GM23338 (cell line): ENCODE measurements around the gene KRTAP12-2. TPM values are rescaled to one million over a fixed set of nuclear protein-coding genes. Genes with fewer than 3 reads are reported as not detected.

ENCODE experiments used
- ATAC-seq: fragments of 200-7000 bp; cut with Tn5 transposase; 3 replicates; pipeline ENCODE4 v1.9.1; 2020
- DNase-seq: peaks from one replicate; pipeline ENCODE4 v3.0.0-alpha.2; 2015; ENCODE audit warnings: low spot score
- H2AFZ ChIP-seq: fragments of 200-600 bp; sonication (generic); 2 replicates; pipeline ENCODE4 v1.8.0; 2016; ENCODE audit warnings: antibody characterized with exemption, mild to moderate bottlenecking, moderate library complexity
- H3F3A ChIP-seq: fragments of 200-600 bp; sonication (generic); replicated peaks from 2 replicates; pipeline ENCODE4 v1.8.0; 2017; ENCODE audit warnings: antibody characterized with exemption, mixed run types, low read depth
- H3K27ac ChIP-seq: fragments of 200-600 bp; sonication (generic); 2 replicates; pipeline ENCODE4 v1.6.1; 2016; ENCODE audit warnings: low read depth
- H3K27me3 ChIP-seq: fragments of 200-600 bp; sonication (generic); 2 replicates; pipeline ENCODE4 v1.8.0; 2016; ENCODE audit warnings: mild to moderate bottlenecking, mixed run types, moderate library complexity; ENCODE audit not compliant: insufficient read depth
- H3K36me3 ChIP-seq: fragments of 200-600 bp; sonication (generic); 2 replicates; pipeline ENCODE4 v1.8.0; 2016; ENCODE audit warnings: mild to moderate bottlenecking; ENCODE audit not compliant: insufficient read depth
- H3K4me1 ChIP-seq: fragments of 200-600 bp; sonication (generic); 2 replicates; pipeline ENCODE4 v1.8.0; 2016; ENCODE audit warnings: mild to moderate bottlenecking, moderate library complexity; ENCODE audit not compliant: insufficient read depth
- H3K4me2 ChIP-seq: fragments of 200-600 bp; sonication (generic); 2 replicates; pipeline ENCODE4 v1.7.1; 2017; ENCODE audit warnings: mixed run types
- H3K4me3 ChIP-seq: fragments of 200-600 bp; sonication (generic); 2 replicates; pipeline ENCODE4 v1.6.1; 2016; ENCODE audit warnings: mixed run types
- H3K79me2 ChIP-seq: fragments of 200-600 bp; sonication (generic); replicated peaks from 2 replicates; pipeline ENCODE4 v1.8.0; 2017; ENCODE audit warnings: mild to moderate bottlenecking; ENCODE audit not compliant: insufficient read depth
- H3K9me2 ChIP-seq: fragments of 200-600 bp; sonication (generic); 2 replicates; pipeline ENCODE4 v1.8.0; 2017; ENCODE audit not compliant: insufficient read depth
- H4K20me1 ChIP-seq: fragments of 200-600 bp; sonication (generic); replicated peaks from 2 replicates; pipeline ENCODE4 v1.8.0; 2017; ENCODE audit warnings: mild to moderate bottlenecking; ENCODE audit not compliant: insufficient read depth
- H3K27ac Mint-ChIP-seq: 2 replicates; pipeline ENCODE4 v1.8.0; 2020; ENCODE audit warnings: inconsistent platforms, mild to moderate bottlenecking, moderate library complexity, mixed read lengths
- H3K27me3 Mint-ChIP-seq: 3 replicates; pipeline ENCODE4 v1.8.0; 2022; ENCODE audit warnings: low read depth, mild to moderate bottlenecking, moderate library complexity, mixed read lengths, inconsistent platforms; ENCODE audit not compliant: insufficient read depth, poor library complexity
- H3K36me3 Mint-ChIP-seq: 3 replicates; pipeline ENCODE4 v1.8.0; 2021; ENCODE audit warnings: low read depth, mild to moderate bottlenecking, inconsistent platforms, moderate library complexity, mixed read lengths
- H3K4me1 Mint-ChIP-seq: 3 replicates; pipeline ENCODE4 v1.8.0; 2020; ENCODE audit warnings: mild to moderate bottlenecking, inconsistent platforms, mixed read lengths
- H3K4me3 Mint-ChIP-seq: 3 replicates; pipeline ENCODE4 v1.8.0; 2021; ENCODE audit warnings: moderate library complexity, mild to moderate bottlenecking, inconsistent platforms, mixed read lengths
- H3K9me3 Mint-ChIP-seq: 3 replicates; pipeline ENCODE4 v1.8.0; 2020; ENCODE audit warnings: moderate library complexity, mild to moderate bottlenecking, inconsistent platforms, mixed read lengths
- CREB1 ChIP-seq: fragments of 250-450 bp; sonication (Bioruptor Pico); IDR thresholded peaks from 2 replicates; pipeline ENCODE4 v1.5.0; 2020; ENCODE audit warnings: low read depth, mild to moderate bottlenecking, moderate library complexity
- ETS1 ChIP-seq: IDR thresholded peaks from 2 replicates; pipeline ENCODE4 v1.6.1; 2016; ENCODE audit warnings: antibody characterized with exemption
- EZH2phosphoT487 ChIP-seq: fragments of 200-600 bp; sonication (generic); IDR thresholded peaks from one replicate; pipeline ENCODE4 v1.8.1; 2018; ENCODE audit warnings: antibody characterized with exemption; ENCODE audit not compliant: unreplicated experiment
- JUNB ChIP-seq: IDR thresholded peaks from one replicate; pipeline ENCODE4 v1.6.1; 2016; ENCODE audit warnings: antibody characterized with exemption; ENCODE audit not compliant: unreplicated experiment
- POLR2AphosphoS5 ChIP-seq: IDR thresholded peaks from 2 replicates; pipeline ENCODE4 v1.6.1; 2016; ENCODE audit warnings: antibody characterized with exemption, low read depth
- STAT1 ChIP-seq: IDR thresholded peaks from one replicate; pipeline ENCODE4 v1.6.1; 2016; ENCODE audit warnings: antibody characterized with exemption; ENCODE audit not compliant: unreplicated experiment
- ZNF331 ChIP-seq: fragments of 250-450 bp; sonication (Bioruptor Pico); IDR thresholded peaks from 2 replicates; pipeline ENCODE4 v1.5.0; 2020; ENCODE audit warnings: low read depth, mild to moderate bottlenecking, moderate library complexity
- polyA plus RNA-seq: library from polyadenylated mRNA; unstranded; fragments of >200 nt; fragmentation: Nextera tagmentation; extraction: Ambion mirVana; gene quantifications from 2 replicates; pipeline ENCODE4 v1.2.1, GENCODE V29; 2016
- total RNA-seq: library from RNA; depleted of rRNA; stranded (reverse); fragments of >200 nt; shearing (Covaris generic); gene quantifications from 2 replicates; pipeline ENCODE4 v1.2.3, GENCODE V29; 2014
- TF ChIP-seq, protein P1 (sequence below): fragments of 250-450 bp; sonication (Bioruptor Pico); IDR thresholded peaks from 2 replicates; pipeline ENCODE4 v1.5.0; 2020; ENCODE audit warnings: mild to moderate bottlenecking, moderate library complexity

KRTAP12-2 gene
- total and polyA plus RNA-seq, 2 experiments from 2014 or later: not detected

GRCh38 chr21:44713846-44714245, 47.1 kb upstream of the KRTAP12-2 start:
- Histone ChIP-seq H3K4me2 (no peak overlapping the region), H3K9me2 (0 out of 2 replicates have a peak, but pooled peaks cover 3% of the 10 kb centered on the region), H3F3A (peaks cover 16% of the 10 kb centered on the region), H2AFZ (no peak overlapping the region), H3K27ac (no peak overlapping the region), H3K79me2 (no peaks in the 10 kb centered on the region), H4K20me1 (no peaks in the 10 kb centered on the region), H3K27me3 (peaks cover 64% of the 10 kb centered on the region), H3K4me3 (no peak overlapping the region), H3K4me1 (peaks cover 56% of the 10 kb centered on the region), H3K36me3 (no peaks in the 10 kb centered on the region)
- no peak for DNase-seq
- Mint-ChIP-seq H3K4me1 (peaks cover 53% of the 10 kb centered on the region), H3K4me3 (no peak overlapping the region), H3K27me3 (peaks cover 58% of the 10 kb centered on the region), H3K9me3 (no peaks in the 10 kb centered on the region), H3K27ac (no peak overlapping the region), H3K36me3 (no peaks in the 10 kb centered on the region)
- no peak for TF ChIP-seq ZNF331
- no peak for ATAC-seq

GRCh38 chr21:44713130-44713529, 46.4 kb upstream of the KRTAP12-2 start:
- DNase-seq (no peak), ATAC-seq (no peak)
- Histone ChIP-seq H3K27me3 (peaks cover 71% of the 10 kb centered on the region), H4K20me1 (no peaks in the 10 kb centered on the region), H3K4me2 (peak overlapping the region; percentile 95), H3K4me3 (peak overlapping the region; percentile 71), H3F3A (peaks cover 21% of the 10 kb centered on the region), H3K36me3 (no peaks in the 10 kb centered on the region), H3K79me2 (no peaks in the 10 kb centered on the region), H3K4me1 (peaks cover 54% of the 10 kb centered on the region), H3K27ac (no peak overlapping the region), H3K9me2 (0 out of 2 replicates have a peak, but pooled peaks cover 3% of the 10 kb centered on the region), H2AFZ (no peak overlapping the region)
- peaks cover 52% of the 10 kb centered on the region for H3K4me1 Mint-ChIP-seq
- H3K27ac Mint-ChIP-seq: no peak overlapping the region
- H3K4me3 Mint-ChIP-seq: no peak overlapping the region; the same call in 2 of the 3 replicates
- no peaks in the 10 kb centered on the region for H3K36me3 Mint-ChIP-seq
- TF ChIP-seq CREB1 (CRISPR knock-in tag): no peak
- no peak for TF ChIP-seq ETS1
- TF ChIP-seq POLR2AphosphoS5: no peak
- no peak for TF ChIP-seq STAT1
- no peaks in the 10 kb centered on the region for H3K9me3 Mint-ChIP-seq
- H3K27me3 Mint-ChIP-seq: peaks cover 63% of the 10 kb centered on the region

DNA sequence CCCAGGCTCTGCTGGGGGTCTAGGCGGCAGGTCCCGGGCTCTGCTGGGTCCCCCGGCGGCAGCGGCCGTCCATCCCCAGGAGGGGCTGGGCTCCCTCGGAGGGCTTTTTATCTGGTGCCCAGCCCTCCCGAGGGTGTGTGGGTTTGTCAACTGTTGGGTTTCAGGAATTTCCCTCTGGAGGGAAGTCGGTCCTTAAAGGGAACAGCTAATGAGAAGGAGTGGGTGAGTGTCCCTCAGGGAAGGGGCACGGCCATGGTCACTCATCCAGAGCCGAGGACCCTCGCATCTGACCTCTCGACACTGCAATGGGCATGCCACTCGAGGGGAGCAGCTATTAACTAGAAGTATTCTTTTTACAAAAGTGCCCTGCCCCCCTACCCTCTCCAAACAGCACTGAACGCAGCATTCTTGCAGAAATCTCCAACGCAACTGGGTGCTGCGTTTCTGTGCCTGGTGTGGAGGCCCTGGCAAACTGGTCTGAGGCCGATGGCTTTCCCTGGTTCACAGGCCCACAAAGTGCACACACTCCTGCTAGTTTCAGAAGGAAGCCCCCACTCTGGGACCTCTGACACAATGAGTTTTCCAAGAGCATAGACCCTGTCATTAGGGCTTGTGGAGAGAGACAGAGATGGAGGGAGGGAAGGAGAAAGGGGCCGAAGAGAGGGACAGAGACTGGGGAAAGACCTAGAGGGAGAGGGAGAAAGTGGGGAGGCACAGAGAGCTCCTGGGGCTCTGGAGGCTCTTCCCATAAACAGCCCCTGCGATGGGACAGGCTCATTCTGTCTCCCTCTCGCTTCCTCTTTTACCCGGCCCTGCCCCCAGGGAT, 45.7 kb upstream of the KRTAP12-2 start:
- DNase-seq: peak; percentile 60
- Histone ChIP-seq H3K9me2 (0 out of 2 replicates have a peak, but pooled peaks cover 3% of the 10 kb centered on the region), H3K36me3 (no peaks in the 10 kb centered on the region), H3K27me3 (peaks cover 78% of the 10 kb centered on the region), H3K79me2 (no peaks in the 10 kb centered on the region), H3K4me2 (peak overlapping the region; percentile 95), H3F3A (peaks cover 21% of the 10 kb centered on the region), H3K27ac (no peak overlapping the region), H3K4me3 (peak overlapping the region; percentile 71), H2AFZ (peak overlapping the region; percentile 81; the same call in 1 of the 2 replicates), H4K20me1 (no peaks in the 10 kb centered on the region), H3K4me1 (peaks cover 54% of the 10 kb centered on the region)
- peaks cover 70% of the 10 kb centered on the region for H3K27me3 Mint-ChIP-seq
- peak overlapping the region; percentile 62 for H3K4me3 Mint-ChIP-seq
- peaks cover 52% of the 10 kb centered on the region for H3K4me1 Mint-ChIP-seq
- ATAC-seq: peak; percentile 1; the same call in 1 of the 3 replicates
- H3K27ac Mint-ChIP-seq: no peak overlapping the region
- H3K36me3 Mint-ChIP-seq: no peaks in the 10 kb centered on the region
- no peaks in the 10 kb centered on the region for H3K9me3 Mint-ChIP-seq
- TF ChIP-seq JUNB (no peak), EZH2phosphoT487 (no peak), STAT1 (no peak)
- TF ChIP-seq, protein P1, sequence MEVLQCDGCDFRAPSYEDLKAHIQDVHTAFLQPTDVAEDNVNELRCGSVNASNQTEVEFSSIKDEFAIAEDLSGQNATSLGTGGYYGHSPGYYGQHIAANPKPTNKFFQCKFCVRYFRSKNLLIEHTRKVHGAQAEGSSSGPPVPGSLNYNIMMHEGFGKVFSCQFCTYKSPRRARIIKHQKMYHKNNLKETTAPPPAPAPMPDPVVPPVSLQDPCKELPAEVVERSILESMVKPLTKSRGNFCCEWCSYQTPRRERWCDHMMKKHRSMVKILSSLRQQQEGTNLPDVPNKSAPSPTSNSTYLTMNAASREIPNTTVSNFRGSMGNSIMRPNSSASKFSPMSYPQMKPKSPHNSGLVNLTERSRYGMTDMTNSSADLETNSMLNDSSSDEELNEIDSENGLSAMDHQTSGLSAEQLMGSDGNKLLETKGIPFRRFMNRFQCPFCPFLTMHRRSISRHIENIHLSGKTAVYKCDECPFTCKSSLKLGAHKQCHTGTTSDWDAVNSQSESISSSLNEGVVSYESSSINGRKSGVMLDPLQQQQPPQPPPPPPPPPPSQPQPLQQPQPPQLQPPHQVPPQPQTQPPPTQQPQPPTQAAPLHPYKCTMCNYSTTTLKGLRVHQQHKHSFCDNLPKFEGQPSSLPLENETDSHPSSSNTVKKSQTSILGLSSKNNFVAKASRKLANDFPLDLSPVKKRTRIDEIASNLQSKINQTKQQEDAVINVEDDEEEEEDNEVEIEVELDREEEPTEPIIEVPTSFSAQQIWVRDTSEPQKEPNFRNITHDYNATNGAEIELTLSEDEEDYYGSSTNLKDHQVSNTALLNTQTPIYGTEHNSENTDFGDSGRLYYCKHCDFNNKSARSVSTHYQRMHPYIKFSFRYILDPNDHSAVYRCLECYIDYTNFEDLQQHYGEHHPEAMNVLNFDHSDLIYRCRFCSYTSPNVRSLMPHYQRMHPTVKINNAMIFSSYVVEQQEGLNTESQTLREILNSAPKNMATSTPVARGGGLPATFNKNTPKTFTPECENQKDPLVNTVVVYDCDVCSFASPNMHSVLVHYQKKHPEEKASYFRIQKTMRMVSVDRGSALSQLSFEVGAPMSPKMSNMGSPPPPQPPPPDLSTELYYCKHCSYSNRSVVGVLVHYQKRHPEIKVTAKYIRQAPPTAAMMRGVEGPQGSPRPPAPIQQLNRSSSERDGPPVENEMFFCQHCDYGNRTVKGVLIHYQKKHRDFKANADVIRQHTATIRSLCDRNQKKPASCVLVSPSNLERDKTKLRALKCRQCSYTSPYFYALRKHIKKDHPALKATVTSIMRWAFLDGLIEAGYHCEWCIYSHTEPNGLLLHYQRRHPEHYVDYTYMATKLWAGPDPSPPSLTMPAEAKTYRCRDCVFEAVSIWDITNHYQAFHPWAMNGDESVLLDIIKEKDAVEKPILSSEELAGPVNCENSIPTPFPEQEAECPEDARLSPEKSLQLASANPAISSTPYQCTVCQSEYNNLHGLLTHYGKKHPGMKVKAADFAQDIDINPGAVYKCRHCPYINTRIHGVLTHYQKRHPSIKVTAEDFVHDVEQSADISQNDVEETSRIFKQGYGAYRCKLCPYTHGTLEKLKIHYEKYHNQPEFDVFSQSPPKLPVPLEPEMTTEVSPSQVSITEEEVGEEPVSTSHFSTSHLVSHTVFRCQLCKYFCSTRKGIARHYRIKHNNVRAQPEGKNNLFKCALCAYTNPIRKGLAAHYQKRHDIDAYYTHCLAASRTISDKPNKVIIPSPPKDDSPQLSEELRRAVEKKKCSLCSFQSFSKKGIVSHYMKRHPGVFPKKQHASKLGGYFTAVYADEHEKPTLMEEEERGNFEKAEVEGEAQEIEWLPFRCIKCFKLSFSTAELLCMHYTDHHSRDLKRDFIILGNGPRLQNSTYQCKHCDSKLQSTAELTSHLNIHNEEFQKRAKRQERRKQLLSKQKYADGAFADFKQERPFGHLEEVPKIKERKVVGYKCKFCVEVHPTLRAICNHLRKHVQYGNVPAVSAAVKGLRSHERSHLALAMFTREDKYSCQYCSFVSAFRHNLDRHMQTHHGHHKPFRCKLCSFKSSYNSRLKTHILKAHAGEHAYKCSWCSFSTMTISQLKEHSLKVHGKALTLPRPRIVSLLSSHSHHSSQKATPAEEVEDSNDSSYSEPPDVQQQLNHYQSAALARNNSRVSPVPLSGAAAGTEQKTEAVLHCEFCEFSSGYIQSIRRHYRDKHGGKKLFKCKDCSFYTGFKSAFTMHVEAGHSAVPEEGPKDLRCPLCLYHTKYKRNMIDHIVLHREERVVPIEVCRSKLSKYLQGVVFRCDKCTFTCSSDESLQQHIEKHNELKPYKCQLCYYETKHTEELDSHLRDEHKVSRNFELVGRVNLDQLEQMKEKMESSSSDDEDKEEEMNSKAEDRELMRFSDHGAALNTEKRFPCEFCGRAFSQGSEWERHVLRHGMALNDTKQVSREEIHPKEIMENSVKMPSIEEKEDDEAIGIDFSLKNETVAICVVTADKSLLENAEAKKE (CRISPR knock-in tag): no peak
